Lower lobe of right lung (tissue), 2 donors: Measurements from ENCODE around the gene SYNE3. TPM values are rescaled to one million over a fixed set of nuclear protein-coding genes. Genes with fewer than 3 reads are reported as not detected.

Experiments used
- ATAC-seq, 2 donors: fragments of 200-7000 bp; cut with Tn5 transposase; one replicate each; pipeline ENCODE4 v1.9.1; 2020 to 2022; ENCODE audit warnings: mild to moderate bottlenecking in 2 of 2, moderate library complexity in 2 of 2
- DNase-seq: peaks from one replicate; pipeline ENCODE4 v3.0.0-alpha.2; 2020
- H3K27ac ChIP-seq: fragments of 200-600 bp; one replicate; pipeline ENCODE4 v1.8.0; 2022
- H3K27me3 ChIP-seq: fragments of 200-600 bp; one replicate; pipeline ENCODE4 v1.8.0; 2022; ENCODE audit warnings: low read depth
- H3K36me3 ChIP-seq: fragments of 200-600 bp; one replicate; pipeline ENCODE4 v1.8.0; 2022; ENCODE audit warnings: mild to moderate bottlenecking
- H3K4me1 ChIP-seq: fragments of 200-600 bp; one replicate; pipeline ENCODE4 v1.8.0; 2022
- H3K4me3 ChIP-seq: fragments of 200-600 bp; one replicate; pipeline ENCODE4 v1.8.0; 2022; ENCODE audit warnings: mild to moderate bottlenecking
- H3K9me3 ChIP-seq: fragments of 200-600 bp; one replicate; pipeline ENCODE4 v1.8.0; 2022
- CTCF ChIP-seq: fragments of 200-600 bp; IDR thresholded peaks from one replicate; pipeline ENCODE4 v1.8.0; 2022; ENCODE audit warnings: antibody characterized with exemption, mild to moderate bottlenecking
- intact Hi-C: fragments of 100-400 bp; cut with DNase I; formaldehyde crosslinking; loops from one replicate; pipeline ENCODE4 v1.11.0; 2022
- total RNA-seq: library from RNA; stranded (reverse); fragmentation: NEBNext Ultra II Directional; extraction: Animal tissue kit (Norgen Biotek cat#: 25700); gene quantifications from one replicate; pipeline ENCODE4 v1.2.1, GENCODE V29; 2021
- donor health status: DM: no; HTN: yes; CAD: no; lungs with severe emphysema.

SYNE3 gene
- total RNA-seq, 1 donor from 2014 or later, result 22.4 TPM

- Histone ChIP-seq H3K27ac (peak overlapping the region; percentile 63), H3K36me3 (peaks cover 5% of the 10 kb centered on the region), H3K4me3 (no peak overlapping the region), H3K4me1 (peaks cover 50% of the 10 kb centered on the region), H3K9me3 (no peaks in the 10 kb centered on the region), H3K27me3 (no peaks in the 10 kb centered on the region)
- no peak for TF ChIP-seq CTCF
- DNase-seq, result no peak
- intact Hi-C loops, result no loop called here
- ATAC-seq, result peak; percentile 51 to 75
Observed at GRCh38 chr14:95495538-95496025, 20.9 kb downstream of the SYNE3 start.

GRCh38 chr14:95495076-95495475 is 21.4 kb downstream of the SYNE3 start:
- ATAC-seq, result no peak

GRCh38 chr14:95494456-95494855 is 22.0 kb downstream of the SYNE3 start:
- Histone ChIP-seq H3K4me3 (no peak overlapping the region), H3K27ac (no peak overlapping the region), H3K27me3 (no peaks in the 10 kb centered on the region), H3K4me1 (peaks cover 60% of the 10 kb centered on the region), H3K36me3 (no peaks in the 10 kb centered on the region), H3K9me3 (no peaks in the 10 kb centered on the region)
- ATAC-seq (no peak), DNase-seq (no peak)
- intact Hi-C loops, result no loop called here
- TF ChIP-seq CTCF, result no peak

More at GRCh38 chr14:95495076-95495475, 21.4 kb downstream of the SYNE3 start:
- Histone ChIP-seq H3K4me3 (no peak overlapping the region), H3K9me3 (no peaks in the 10 kb centered on the region), H3K27me3 (no peaks in the 10 kb centered on the region), H3K4me1 (peaks cover 55% of the 10 kb centered on the region), H3K27ac (no peak overlapping the region), H3K36me3 (peaks cover 2% of the 10 kb centered on the region)
- no peak for TF ChIP-seq CTCF
- no peak for DNase-seq
- intact Hi-C loops, result no loop called here

- no peaks in the 10 kb centered on the region for H3K27me3 ChIP-seq
- no peak overlapping the region for H3K4me3 ChIP-seq
- ATAC-seq (no peak), DNase-seq (no peak)
- H3K27ac ChIP-seq, result no peak overlapping the region
- no peaks in the 10 kb centered on the region for H3K36me3 ChIP-seq
- TF ChIP-seq CTCF, result no peak
- H3K9me3 ChIP-seq, result no peaks in the 10 kb centered on the region
- intact Hi-C loops, result no loop called here
- peaks cover 56% of the 10 kb centered on the region for H3K4me1 ChIP-seq
Observed at GRCh38 chr14:95493976-95494375, 22.5 kb downstream of the SYNE3 start.

GRCh38 chr14:95493503-95493902 is 22.9 kb downstream of the SYNE3 start:
- Histone ChIP-seq H3K9me3 (no peaks in the 10 kb centered on the region), H3K27ac (no peak overlapping the region), H3K27me3 (no peaks in the 10 kb centered on the region), H3K4me1 (peaks cover 51% of the 10 kb centered on the region), H3K36me3 (no peaks in the 10 kb centered on the region), H3K4me3 (no peak overlapping the region)
- TF ChIP-seq CTCF, result no peak
- no peak for DNase-seq
- intact Hi-C loops, result no loop called here
- ATAC-seq, result no peak
